ENCODE measurements around the gene NEGR1.

The NEGR1 gene

DNA sequence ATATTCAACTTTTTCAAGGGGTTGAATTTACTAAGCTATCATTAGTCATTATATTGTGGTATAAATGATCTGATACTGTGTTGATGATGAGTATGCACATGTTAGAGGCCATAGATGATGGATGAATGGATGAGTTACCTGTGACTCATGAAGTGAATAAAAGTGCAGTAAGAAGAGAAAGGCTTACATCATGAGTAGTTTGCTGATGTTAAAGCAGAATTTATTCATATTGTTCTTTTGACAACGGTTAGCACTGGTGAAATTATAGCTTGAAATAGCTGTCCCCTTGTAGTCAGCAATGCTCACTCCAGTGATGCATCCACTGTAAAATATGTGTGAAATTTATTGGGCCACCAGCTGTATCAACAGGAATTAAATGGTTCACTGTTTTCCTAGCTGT lies 660.6 kb downstream of the NEGR1 start:
- no peak for DNase-seq

DNA sequence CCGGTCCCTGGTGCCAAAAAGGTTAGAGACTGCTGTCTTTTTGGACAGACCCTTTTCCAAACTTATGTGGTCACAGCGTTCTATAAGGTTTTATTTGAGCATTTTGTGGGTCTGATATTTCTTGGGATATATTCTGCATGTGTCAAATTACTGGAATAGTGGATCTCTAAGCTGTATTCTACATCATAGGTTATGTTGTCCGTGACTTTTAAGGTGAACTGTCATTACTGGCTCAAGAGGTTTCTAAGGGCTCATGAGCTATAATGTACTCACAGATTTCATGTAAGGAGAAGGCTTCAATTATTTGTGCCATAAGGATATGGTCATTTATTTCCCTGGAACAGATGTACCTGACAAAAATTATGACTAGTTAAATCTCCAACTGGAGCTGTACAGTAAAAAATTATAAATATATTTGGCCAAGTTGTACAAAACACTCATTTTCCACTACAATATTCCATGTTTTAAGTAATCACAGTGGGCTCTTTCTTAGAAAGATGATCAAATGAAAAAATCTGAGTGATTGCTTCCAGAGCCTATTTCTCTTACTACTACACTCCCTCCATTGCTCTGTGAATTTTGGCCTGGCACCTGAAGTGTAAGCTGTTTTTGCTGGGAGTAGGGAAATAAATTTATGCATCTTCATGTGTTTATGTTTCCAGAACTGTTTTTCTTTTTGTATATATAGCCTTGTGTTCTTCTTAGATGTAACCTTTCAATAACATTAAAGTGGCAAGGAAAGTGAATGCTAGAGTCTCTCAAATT lies 663.4 kb downstream of the NEGR1 start:
- no peak for DNase-seq

GRCh38 chr1:71618191-71618590 lies 664.1 kb downstream of the NEGR1 start:
- DNase-seq = no peak

GRCh38 chr1:71610476-71610875 lies 671.9 kb downstream of the NEGR1 start:
- no peak for DNase-seq

DNA sequence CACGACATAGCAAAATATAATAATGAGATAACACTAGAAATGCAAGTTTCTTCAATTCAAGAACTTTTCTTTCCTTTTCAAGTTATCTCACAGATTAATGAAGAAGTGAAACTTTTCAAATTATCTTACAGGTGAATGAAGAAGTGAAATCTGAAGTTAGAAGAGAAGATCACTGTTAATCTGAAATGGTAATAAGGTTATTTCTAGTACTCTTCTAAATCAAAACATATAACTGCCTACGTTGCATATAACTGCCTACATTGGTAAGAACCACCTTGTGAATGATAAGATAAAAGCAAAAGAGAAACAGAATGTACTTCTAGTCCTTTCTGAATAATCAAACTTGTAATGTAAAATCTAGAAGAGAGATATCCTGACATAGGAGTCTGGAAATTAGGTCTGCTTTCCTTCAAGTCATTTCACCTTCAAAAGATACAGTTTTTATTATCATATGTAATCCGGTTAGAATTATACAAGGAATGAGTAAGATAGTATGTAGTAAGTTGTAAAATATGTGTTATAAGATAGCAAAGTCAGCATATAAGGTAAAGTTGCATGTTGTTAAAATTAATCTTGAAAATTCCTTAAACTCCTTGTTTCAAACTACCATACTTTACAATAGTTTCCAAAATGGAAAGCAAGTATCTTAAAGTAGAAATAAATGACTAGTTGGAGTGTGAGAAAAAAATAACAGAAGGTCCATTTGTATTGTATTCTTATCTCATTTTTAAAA lies 679.1 kb downstream of the NEGR1 start:
- DNase-seq = no peak

DNA sequence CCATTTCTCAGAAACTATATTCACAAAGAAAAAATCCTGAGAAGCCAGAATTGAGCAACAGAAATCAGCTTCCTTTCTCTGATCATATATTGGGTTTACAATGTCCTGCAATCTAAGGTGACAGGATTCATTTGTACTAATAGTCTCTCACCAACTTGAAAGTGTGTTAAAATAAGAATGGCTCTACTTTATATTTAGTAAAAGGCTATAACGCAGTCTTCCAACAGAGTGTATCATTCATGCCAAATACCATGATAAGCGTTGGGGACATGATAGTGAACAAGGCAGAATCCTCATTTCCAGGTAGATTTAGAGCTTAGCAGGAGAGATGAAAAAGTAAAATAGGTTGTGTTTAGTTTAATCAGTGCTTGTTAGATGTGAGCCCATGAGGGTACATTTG lies 682.3 kb downstream of the NEGR1 start:
- DNase-seq = no peak

- no peak for DNase-seq
Observed at GRCh38 chr1:71599306-71599705, 683.0 kb downstream of the NEGR1 start.

- no peak for DNase-seq
Observed at GRCh38 chr1:71593523-71593922, 688.8 kb downstream of the NEGR1 start.

DNA sequence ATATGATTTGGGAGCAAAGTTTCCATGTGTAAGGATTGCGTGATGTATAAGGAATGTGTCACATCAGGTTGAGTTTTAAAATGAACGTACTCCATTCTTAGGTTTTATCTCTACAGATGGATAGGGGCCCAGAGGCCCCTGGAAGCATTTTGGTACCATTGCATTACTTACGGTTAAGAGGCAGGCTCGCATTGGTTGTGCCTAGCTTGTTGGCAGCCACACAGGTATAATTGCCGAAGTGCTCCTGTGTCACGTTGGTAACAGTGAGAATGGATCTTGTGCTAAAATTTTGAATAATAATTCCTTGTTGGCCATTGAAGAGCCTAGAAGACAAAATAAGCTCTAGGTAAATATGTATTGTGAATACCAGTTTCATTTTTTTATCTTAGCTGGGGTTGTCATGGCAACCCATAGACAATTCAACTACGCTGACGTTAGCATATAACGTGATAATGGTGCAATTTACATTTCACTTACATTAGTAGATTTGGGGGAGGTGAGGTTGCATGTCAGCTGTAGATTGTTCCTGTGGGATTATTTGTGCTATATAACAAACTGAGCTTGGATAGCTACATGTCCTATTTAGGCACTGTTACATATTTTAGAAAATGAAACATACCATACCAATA lies 689.6 kb downstream of the NEGR1 start:
- DNase-seq = no peak

- no peak for DNase-seq
Observed at GRCh38 chr1:71589005-71589404, 693.3 kb downstream of the NEGR1 start.

GRCh38 chr1:71587961-71588360 lies 694.4 kb downstream of the NEGR1 start:
- DNase-seq = no peak

DNA sequence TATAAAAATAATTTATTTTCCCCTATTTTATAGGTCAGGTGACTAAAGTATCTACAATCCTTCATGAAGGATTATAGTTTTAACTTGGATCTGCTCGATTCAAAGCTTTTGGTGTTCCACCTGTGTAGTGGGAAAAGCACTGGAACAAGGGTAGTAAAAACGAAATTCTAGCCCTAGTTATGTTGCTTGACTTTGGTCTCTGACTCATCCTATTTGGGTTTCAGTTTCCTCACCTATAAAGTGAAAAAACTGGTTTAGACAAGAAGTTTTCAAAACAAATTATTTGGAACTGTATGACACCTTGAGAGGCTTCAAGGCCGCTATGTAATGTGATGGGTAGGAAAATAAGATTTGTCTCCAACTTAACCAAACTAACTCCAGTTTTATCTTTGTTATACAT lies 696.3 kb downstream of the NEGR1 start:
- DNase-seq = no peak

DNA sequence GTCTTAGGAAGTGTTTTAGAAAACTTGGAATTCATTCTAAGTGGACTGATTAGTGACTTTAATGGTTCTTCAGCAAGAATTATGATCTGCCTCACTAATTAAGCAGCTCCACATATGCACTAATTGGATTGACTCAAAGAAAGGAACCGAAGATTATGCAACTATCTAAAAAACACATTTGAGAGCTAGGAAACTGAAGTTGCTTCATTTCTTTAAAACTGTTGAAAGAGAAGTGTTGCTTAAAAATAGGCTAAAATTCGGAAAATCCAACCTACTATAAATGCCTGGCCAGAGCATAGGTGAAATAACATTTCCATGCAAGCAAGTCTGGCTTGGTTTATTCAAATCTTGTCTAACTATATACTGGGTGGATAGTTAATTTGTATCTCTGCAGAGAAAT lies 698.6 kb downstream of the NEGR1 start:
- no peak for DNase-seq

DNA sequence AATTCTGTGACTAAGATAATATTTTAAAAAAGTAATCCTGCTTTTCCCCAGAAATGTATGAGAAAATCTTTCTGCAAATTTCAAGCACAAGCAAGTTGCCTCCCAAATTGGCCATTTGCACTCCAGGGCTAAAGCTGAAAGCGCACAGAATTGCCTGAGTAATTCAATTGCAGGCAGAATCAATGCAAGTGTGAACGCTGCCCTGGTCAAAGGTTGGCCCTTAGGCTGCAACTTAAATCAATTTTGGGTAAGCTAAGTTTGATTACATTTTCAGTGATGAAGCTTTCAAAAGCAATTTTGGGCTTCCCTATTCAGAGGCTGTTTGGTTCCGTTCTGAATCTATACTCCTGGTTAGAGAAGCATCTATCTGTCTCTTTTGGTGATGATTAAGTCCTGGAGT lies 699.7 kb downstream of the NEGR1 start:
- no peak for DNase-seq

DNA sequence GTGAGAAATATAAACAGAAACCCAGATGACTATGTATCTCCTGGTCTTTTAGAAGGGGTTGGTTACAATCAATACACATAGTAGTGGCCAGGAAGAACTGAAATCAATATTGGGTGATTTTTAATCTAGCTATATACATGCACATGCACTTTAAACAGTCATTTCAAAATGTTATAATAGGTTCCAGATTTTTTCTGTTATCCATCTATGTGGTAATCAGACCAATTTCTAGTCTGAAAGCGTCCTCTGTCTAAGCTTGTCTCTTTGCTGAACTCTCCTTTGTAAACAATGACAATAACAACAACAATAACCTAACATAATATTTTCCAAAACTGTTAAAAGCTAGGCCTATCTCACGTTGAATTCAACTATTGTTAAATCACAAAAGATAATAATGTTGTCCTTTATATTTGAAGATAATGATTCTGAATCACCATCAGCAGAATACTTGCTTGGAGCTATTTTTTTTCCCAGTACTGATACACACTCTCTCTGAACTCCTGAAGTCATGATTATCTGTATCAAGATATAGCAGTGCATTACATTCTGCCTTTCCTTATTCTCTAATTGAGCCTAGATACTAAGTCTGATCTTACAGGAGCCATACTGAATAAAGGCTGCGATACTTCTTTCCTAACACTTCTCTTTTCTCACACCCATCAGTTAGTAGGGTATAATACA lies 704.7 kb downstream of the NEGR1 start:
- DNase-seq = no peak

- DNase-seq = no peak
Observed at GRCh38 chr1:71572038-71572437, 710.3 kb downstream of the NEGR1 start.

GRCh38 chr1:71566413-71566812 lies 715.9 kb downstream of the NEGR1 start:
- no peak for DNase-seq

DNA sequence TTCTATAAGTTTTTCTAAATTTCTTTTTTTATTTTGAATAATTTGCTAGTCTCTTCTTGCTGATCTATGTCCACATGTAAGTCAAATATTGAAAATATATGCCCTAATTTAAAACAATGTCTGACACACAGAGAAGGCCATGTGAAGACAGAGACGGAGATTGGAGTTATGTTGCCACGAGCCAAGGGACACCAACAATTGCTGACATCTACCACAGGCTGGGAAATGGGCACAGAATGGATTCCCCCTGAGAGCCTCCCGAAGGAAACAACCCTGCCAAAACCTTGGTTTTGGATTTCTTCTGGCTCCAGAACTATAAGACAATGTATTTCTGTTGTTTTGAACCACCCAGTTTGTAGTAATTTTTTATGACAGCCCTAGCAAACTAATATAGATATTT lies 716.5 kb downstream of the NEGR1 start:
- no peak for DNase-seq

DNA sequence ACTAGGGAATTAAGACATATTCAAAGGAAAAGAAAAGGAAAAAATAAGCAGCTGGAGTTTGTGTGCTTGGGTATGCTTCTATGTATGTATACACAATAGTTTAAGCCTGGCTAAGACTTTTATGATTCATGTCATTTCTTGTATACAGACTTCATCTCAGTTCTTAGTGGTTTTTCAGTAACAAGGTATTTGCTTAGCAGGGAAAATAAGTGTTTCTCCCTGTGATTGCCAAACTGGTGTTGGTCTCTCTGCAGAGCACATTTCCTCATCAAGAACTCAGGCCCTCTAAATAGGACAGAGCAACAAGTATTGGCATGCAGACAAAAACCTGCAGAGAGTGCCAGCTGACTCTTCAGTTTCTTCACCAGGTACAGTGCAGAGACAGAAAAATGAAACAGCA lies 717.1 kb downstream of the NEGR1 start:
- no peak for DNase-seq

- no peak for DNase-seq
Observed at GRCh38 chr1:71562298-71562697, 720.0 kb downstream of the NEGR1 start.

GRCh38 chr1:71561729-71562128 lies 720.6 kb downstream of the NEGR1 start:
- DNase-seq = no peak

- DNase-seq = no peak
Observed at GRCh38 chr1:71561206-71561605, 721.1 kb downstream of the NEGR1 start.

- DNase-seq = no peak
Observed at GRCh38 chr1:71559880-71560279, 722.5 kb downstream of the NEGR1 start.
